IPS-18a (cell line): ENCODE data around the gene RASSF5.

Experiments used
- H3K27ac ChIP-seq: one replicate; pipeline ENCODE4 v1.5.1; 2013; ENCODE audit warnings: low read length
- H3K27me3 ChIP-seq: one replicate; pipeline ENCODE4 v1.6.1; 2013; ENCODE audit warnings: mild to moderate bottlenecking, low read length; ENCODE audit not compliant: control insufficient read depth, insufficient read depth
- H3K36me3 ChIP-seq: one replicate; pipeline ENCODE4 v1.6.1; 2013; ENCODE audit warnings: low read depth, low read length; ENCODE audit not compliant: control insufficient read depth
- H3K4me1 ChIP-seq: one replicate; pipeline ENCODE4 v1.6.1; 2013; ENCODE audit warnings: low read depth, low read length; ENCODE audit not compliant: control insufficient read depth
- H3K4me3 ChIP-seq: one replicate; pipeline ENCODE4 v1.5.1; 2013; ENCODE audit warnings: low read length
- H3K9ac ChIP-seq: one replicate; pipeline ENCODE4 v1.6.1; 2013; ENCODE audit warnings: mild to moderate bottlenecking, low read length, moderate library complexity
- H3K9me3 ChIP-seq: one replicate; pipeline ENCODE4 v1.6.1; 2013; ENCODE audit warnings: low read depth, low read length; ENCODE audit not compliant: control insufficient read depth

RASSF5 gene

DNA sequence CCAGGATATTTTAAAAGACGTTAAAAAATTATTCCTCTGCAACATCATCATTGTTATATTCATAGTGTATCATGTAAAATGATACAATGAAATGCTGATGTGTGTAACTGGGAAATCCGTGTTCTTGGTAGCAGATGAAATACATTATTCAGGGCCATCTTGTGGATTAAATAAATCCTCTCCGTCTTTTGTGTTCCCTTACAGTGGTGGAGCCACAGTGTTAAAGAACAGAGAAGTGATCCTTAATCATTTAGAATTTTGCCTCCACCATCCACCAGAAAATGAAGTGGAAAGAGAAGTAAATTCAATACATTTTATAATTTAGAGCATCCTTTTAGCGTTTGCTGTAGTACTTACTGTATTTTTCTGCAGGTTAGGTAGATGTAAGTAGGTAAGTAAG, 129.3 kb downstream of the RASSF5 start:
- peaks cover 24% of the 10 kb centered on the region for H3K4me1 ChIP-seq
- H3K27ac ChIP-seq = no peak overlapping the region
- H3K4me3 ChIP-seq = peak overlapping the region; percentile 82
- H3K36me3 ChIP-seq = no peaks in the 10 kb centered on the region
- no peak overlapping the region for H3K9ac ChIP-seq
- peaks cover 21% of the 10 kb centered on the region for H3K27me3 ChIP-seq
- H3K9me3 ChIP-seq = no peaks in the 10 kb centered on the region

DNA sequence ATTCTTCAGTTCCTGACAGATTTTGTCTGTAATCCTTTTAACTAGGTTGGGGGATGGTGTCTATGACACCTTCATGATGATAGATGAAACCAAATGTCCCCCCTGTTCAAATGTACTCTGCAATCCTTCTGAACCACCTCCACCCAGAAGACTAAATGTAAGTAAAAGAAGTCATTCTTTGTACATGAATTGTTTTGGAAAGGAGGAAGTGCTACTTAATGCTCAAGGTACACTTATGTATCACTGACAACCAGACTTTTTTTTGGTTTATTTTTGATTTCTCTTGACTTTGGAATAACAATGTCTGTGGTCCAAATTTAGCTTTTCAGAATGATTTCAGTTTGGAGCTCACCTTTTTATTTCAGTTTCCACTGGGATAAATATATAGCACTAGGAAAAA, 130.3 kb downstream of the RASSF5 start:
- no peak overlapping the region for H3K27ac ChIP-seq
- H3K4me1 ChIP-seq = peaks cover 24% of the 10 kb centered on the region
- H3K36me3 ChIP-seq = no peaks in the 10 kb centered on the region
- no peak overlapping the region for H3K4me3 ChIP-seq
- no peak overlapping the region for H3K9ac ChIP-seq
- no peaks in the 10 kb centered on the region for H3K9me3 ChIP-seq
- peaks cover 15% of the 10 kb centered on the region for H3K27me3 ChIP-seq
